ENCODE measurements around the gene OR8K5.

- TF ChIP-seq, protein P1, sequence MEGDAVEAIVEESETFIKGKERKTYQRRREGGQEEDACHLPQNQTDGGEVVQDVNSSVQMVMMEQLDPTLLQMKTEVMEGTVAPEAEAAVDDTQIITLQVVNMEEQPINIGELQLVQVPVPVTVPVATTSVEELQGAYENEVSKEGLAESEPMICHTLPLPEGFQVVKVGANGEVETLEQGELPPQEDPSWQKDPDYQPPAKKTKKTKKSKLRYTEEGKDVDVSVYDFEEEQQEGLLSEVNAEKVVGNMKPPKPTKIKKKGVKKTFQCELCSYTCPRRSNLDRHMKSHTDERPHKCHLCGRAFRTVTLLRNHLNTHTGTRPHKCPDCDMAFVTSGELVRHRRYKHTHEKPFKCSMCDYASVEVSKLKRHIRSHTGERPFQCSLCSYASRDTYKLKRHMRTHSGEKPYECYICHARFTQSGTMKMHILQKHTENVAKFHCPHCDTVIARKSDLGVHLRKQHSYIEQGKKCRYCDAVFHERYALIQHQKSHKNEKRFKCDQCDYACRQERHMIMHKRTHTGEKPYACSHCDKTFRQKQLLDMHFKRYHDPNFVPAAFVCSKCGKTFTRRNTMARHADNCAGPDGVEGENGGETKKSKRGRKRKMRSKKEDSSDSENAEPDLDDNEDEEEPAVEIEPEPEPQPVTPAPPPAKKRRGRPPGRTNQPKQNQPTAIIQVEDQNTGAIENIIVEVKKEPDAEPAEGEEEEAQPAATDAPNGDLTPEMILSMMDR (IDR thresholded peaks at IDR 0.05; ENCODE audit: low read depth, low read length) = no peak
- no peak for TF ChIP-seq POLR2A (IDR thresholded peaks at IDR 0.05; ENCODE audit: extremely low read depth, insufficient read length)
- no peak for TF ChIP-seq MYC (IDR thresholded peaks at IDR 0.05; ENCODE audit: low read depth, low read length)
- TF ChIP-seq, protein P2, sequence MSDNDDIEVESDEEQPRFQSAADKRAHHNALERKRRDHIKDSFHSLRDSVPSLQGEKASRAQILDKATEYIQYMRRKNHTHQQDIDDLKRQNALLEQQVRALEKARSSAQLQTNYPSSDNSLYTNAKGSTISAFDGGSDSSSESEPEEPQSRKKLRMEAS (IDR thresholded peaks at IDR 0.05; ENCODE audit: low read depth, low read length) = no peak
Observed at GRCh38 chr11:56183459-56183858, 23.3 kb upstream of the OR8K5 start.
